HepG2 (cell line): Measurements from ENCODE around the gene SPATA25. TPM values are rescaled to one million over a fixed set of nuclear protein-coding genes. Genes with fewer than 3 reads are reported as not detected.
A peak's percentile ranks its signal among the peaks of the same experiment; 100 is the strongest.

Experiments
- AGO2 ChIP-seq: fragments of 200-400 bp; formaldehyde crosslinking; optimal IDR thresholded peaks from 2 replicates; pipeline ENCODE3; 2017; ENCODE audit warnings: mild to moderate bottlenecking, low read depth, low read length, moderate library complexity
- GATAD1 ChIP-seq: IDR thresholded peaks from 2 replicates; pipeline ENCODE4 v1.6.1; 2016; ENCODE audit warnings: missing genetic modification reagents, missing compliant biosample characterization
- GZF1 ChIP-seq: sonication (generic); formaldehyde crosslinking; IDR thresholded peaks from 2 replicates; pipeline ENCODE4 v1.5.1; 2020; ENCODE audit warnings: mild to moderate bottlenecking, missing genetic modification reagents
- IKZF5 ChIP-seq: IDR thresholded peaks from 2 replicates; pipeline ENCODE4 v1.6.1; 2018; ENCODE audit warnings: missing genetic modification reagents, mild to moderate bottlenecking, missing compliant biosample characterization
- IRX3 ChIP-seq: sonication (generic); formaldehyde crosslinking; IDR thresholded peaks from 2 replicates; pipeline ENCODE4 v1.8.1; 2023; ENCODE audit warnings: mild to moderate bottlenecking, low read depth, missing genetic modification reagents, borderline replicate concordance
- MATR3 ChIP-seq: sonication (generic); formaldehyde crosslinking; IDR thresholded peaks from 2 replicates; pipeline ENCODE4 v1.4.0; 2020; ENCODE audit warnings: missing genetic modification reagents
- NONO ChIP-seq, 2 experiments: fragments of 450-650 bp in 1 of 2; sonication (generic) in 1 of 2; formaldehyde crosslinking in 1 of 2; IDR thresholded peaks in 1 of 2; conservative IDR thresholded peaks in 1 of 2; 2 replicates each; pipeline versions ENCODE4 v1.6.1 to v1.8.0; 2017 to 2022; ENCODE audit warnings: mild to moderate bottlenecking in 1 of 2, missing genetic modification reagents in 1 of 2, moderate library complexity in 1 of 2
- PRMT3 ChIP-seq: sonication (generic); formaldehyde crosslinking; IDR thresholded peaks from 2 replicates; pipeline ENCODE4 v1.8.1; 2022; ENCODE audit warnings: low read depth, mild to moderate bottlenecking, moderate library complexity, missing genetic modification reagents, borderline replicate concordance
- RARA ChIP-seq: IDR thresholded peaks from 2 replicates; pipeline ENCODE4 v1.6.1; 2016; ENCODE audit warnings: missing genetic modification reagents, missing compliant biosample characterization
- RFX1 ChIP-seq: fragments of 450-650 bp; IDR thresholded peaks from 2 replicates; pipeline ENCODE4 v1.6.1; 2017
- RFX3 ChIP-seq: IDR thresholded peaks from 2 replicates; pipeline ENCODE4 v1.6.1; 2016; ENCODE audit warnings: missing biosample characterization, missing genetic modification reagents
- SATB2 ChIP-seq: sonication (generic); formaldehyde crosslinking; IDR thresholded peaks from 2 replicates; pipeline ENCODE4 v1.5.0; 2020; ENCODE audit warnings: missing genetic modification reagents
- SOX6 ChIP-seq, 2 experiments: fragments of 450-650 bp in 1 of 2; sonication (generic) in 1 of 2; formaldehyde crosslinking in 1 of 2; IDR thresholded peaks; 2 replicates each; pipeline versions ENCODE4 v1.4.0 to v1.6.1; 2017 to 2020; ENCODE audit warnings: antibody characterized with exemption in 1 of 2, mild to moderate bottlenecking in 1 of 2, missing genetic modification reagents in 1 of 2
- SPEN ChIP-seq: sonication (generic); formaldehyde crosslinking; IDR thresholded peaks from 2 replicates; pipeline ENCODE4 v1.5.1; 2020; ENCODE audit warnings: low read depth, mild to moderate bottlenecking, missing genetic modification reagents
- TARDBP ChIP-seq: sonication (generic); formaldehyde crosslinking; IDR thresholded peaks from 2 replicates; pipeline ENCODE4 v1.8.0; 2022; ENCODE audit warnings: mild to moderate bottlenecking, missing genetic modification reagents
- TCF12 ChIP-seq, 2 experiments: fragments of 450-650 bp in 1 of 2; sonication (generic) in 1 of 2; formaldehyde crosslinking in 1 of 2; IDR thresholded peaks; 2 replicates each; pipeline versions ENCODE4 v1.6.1 to v1.8.0; 2017 to 2022; ENCODE audit warnings: antibody characterized with exemption in 1 of 2, mild to moderate bottlenecking in 1 of 2, missing genetic modification reagents in 1 of 2, moderate library complexity in 1 of 2
- TOE1 ChIP-seq: sonication (generic); formaldehyde crosslinking; IDR thresholded peaks from 2 replicates; pipeline ENCODE4 v1.4.0; 2020; ENCODE audit warnings: mild to moderate bottlenecking, missing genetic modification reagents
- ZNF333 ChIP-seq: sonication (generic); formaldehyde crosslinking; IDR thresholded peaks from 2 replicates; pipeline ENCODE4 v1.4.0; 2020; ENCODE audit warnings: mild to moderate bottlenecking, missing genetic modification reagents, borderline replicate concordance
- ZNF33B ChIP-seq: sonication (generic); formaldehyde crosslinking; IDR thresholded peaks from 2 replicates; pipeline ENCODE4 v1.5.1; 2020; ENCODE audit warnings: mild to moderate bottlenecking, missing genetic modification reagents
- ZNF484 ChIP-seq: sonication (generic); formaldehyde crosslinking; IDR thresholded peaks from 2 replicates; pipeline ENCODE4 v1.5.1; 2020; ENCODE audit warnings: mild to moderate bottlenecking, low read depth, missing genetic modification reagents, borderline replicate concordance
- ZNF616 ChIP-seq: sonication (generic); formaldehyde crosslinking; IDR thresholded peaks from 2 replicates; pipeline ENCODE4 v1.5.0; 2020; ENCODE audit warnings: low read depth, mild to moderate bottlenecking, missing genetic modification reagents
- ZNF879 ChIP-seq: sonication (generic); formaldehyde crosslinking; IDR thresholded peaks from 2 replicates; pipeline ENCODE4 v1.8.1; 2023; ENCODE audit warnings: missing genetic modification reagents
- polyA plus RNA-seq, 8 experiments: library from polyadenylated mRNA; depleted of rRNA in 3 of 8; stranded (reverse) in 7 of 8; unstranded in 1 of 8; fragments of >200 nt; fragmentation: Illumina TruSeq in 4 of 8; extraction: Trizol in 4 of 8; gene quantifications; 2 replicates each; pipeline versions ENCODE4 v1.2.1 to v1.2.3, GENCODE V29; 2011 to 2016; ENCODE audit warnings: low read depth in 4 of 8, missing spikeins in 1 of 8, mixed read lengths in 1 of 8; ENCODE audit not compliant: insufficient read depth in 1 of 8
- total RNA-seq, 5 experiments: library from RNA; depleted of rRNA; stranded (reverse); fragments of >200 nt; fragmentation: Illumina TruSeq; extraction: Trizol; gene quantifications; 2 replicates each; pipeline ENCODE4 v1.2.3, GENCODE V29; 2016; ENCODE audit warnings: low read depth in 1 of 5
- TF ChIP-seq, protein P1 (sequence below): sonication (generic); formaldehyde crosslinking; IDR thresholded peaks from 2 replicates; pipeline ENCODE4 v1.5.0; 2020; ENCODE audit warnings: missing genetic modification reagents
- TF ChIP-seq, protein P2 (sequence below): sonication (generic); formaldehyde crosslinking; IDR thresholded peaks from 2 replicates; pipeline ENCODE4 v1.4.0; 2020; ENCODE audit warnings: missing genetic modification reagents
- TF ChIP-seq, protein P3 (sequence below): fragments of 450-650 bp; IDR thresholded peaks from 2 replicates; pipeline ENCODE4 v1.6.1; 2017

Gene SPATA25
- total and polyA plus RNA-seq, 2 of the 13 experiments (the other 11 are each of a cell fraction or from before 2014, with no cell fraction given) = 4.8 to 7.6 TPM

DNA sequence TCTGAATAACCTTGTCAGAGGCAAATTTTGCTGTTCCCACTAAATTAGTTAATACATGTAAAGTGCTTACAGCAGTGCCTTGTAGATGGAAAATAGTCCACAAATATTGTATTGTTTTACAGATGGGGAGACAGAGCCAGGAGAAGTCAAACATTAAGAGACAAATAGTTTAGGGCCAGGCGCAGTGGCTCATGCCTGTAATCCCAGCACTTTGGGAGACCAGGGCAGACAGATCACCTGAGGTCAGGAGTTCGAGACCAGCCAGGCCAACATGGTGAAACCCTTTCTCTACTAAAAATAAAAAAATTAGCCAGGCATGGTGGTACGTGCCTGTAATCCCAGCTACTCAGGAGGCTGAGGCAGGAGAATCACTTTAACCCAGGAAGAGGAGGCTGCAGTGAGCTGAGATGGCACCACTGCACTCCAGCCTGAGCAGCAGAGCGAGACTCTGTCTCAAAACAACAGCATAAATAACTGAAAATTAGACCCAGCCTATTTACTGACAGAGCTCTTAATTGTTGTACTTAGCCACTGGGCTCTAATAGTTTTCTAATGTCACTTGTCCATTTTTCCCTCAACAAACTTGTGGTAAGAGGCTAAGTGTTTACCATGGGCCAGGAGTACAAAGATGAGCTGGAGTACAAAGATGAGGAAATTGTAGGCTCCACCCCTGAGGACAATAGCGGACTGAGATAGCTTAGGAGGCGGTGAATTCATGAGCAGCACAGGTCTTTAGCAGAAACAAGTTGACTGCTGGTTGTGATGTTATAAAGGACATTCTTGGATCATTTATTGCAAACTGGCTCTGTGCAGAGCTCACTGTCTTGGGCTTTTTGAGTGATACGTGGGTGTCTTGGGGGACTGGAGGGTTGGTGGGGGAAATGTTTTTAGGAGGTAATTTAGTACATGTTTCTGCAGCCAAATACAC, 23.6 kb downstream of the SPATA25 start (continued):
- TF ChIP-seq IKZF5 (CRISPR knock-in tag) (peak; percentile 68), NONO (IDR thresholded peaks at IDR 0.05) (no peak), NONO (CRISPR knock-in tag; conservative IDR thresholded peaks at IDR 0.05) (no peak; the same call in 1 of the 2 replicates), IRX3 (no peak), RFX3 (CRISPR knock-in tag) (no peak), RARA (CRISPR knock-in tag) (peak; percentile 61), ZNF333 (CRISPR knock-in tag) (no peak), TOE1 (no peak), AGO2 (no peak), TARDBP (CRISPR knock-in tag) (peak; percentile 73; the same call in 1 of the 2 replicates), GZF1 (peak; percentile 22; the same call in 1 of the 2 replicates), GATAD1 (peak; percentile 51; the same call in 1 of the 2 replicates), PRMT3 (CRISPR knock-in tag) (no peak), SATB2 (no peak), TCF12 (IDR thresholded peaks at IDR 0.05) (no peak), TCF12 (CRISPR knock-in tag; IDR thresholded peaks at IDR 0.05) (peak; percentile 57; the same call in 1 of the 2 replicates), ZNF616 (CRISPR knock-in tag) (no peak), SPEN (peak; percentile 55; the same call in 1 of the 2 replicates), MATR3 (CRISPR knock-in tag) (no peak), RFX1 (no peak), ZNF484 (CRISPR knock-in tag) (no peak), SOX6 (IDR thresholded peaks at IDR 0.05) (no peak), SOX6 (CRISPR knock-in tag; IDR thresholded peaks at IDR 0.05) (peak; percentile 97), ZNF879 (CRISPR knock-in tag) (peak; percentile 82; the same call in 1 of the 2 replicates), ZNF33B (no peak)
- TF ChIP-seq, protein P1, sequence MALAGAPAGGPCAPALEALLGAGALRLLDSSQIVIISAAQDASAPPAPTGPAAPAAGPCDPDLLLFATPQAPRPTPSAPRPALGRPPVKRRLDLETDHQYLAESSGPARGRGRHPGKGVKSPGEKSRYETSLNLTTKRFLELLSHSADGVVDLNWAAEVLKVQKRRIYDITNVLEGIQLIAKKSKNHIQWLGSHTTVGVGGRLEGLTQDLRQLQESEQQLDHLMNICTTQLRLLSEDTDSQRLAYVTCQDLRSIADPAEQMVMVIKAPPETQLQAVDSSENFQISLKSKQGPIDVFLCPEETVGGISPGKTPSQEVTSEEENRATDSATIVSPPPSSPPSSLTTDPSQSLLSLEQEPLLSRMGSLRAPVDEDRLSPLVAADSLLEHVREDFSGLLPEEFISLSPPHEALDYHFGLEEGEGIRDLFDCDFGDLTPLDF (CRISPR knock-in tag) = no peak
- TF ChIP-seq, protein P2, sequence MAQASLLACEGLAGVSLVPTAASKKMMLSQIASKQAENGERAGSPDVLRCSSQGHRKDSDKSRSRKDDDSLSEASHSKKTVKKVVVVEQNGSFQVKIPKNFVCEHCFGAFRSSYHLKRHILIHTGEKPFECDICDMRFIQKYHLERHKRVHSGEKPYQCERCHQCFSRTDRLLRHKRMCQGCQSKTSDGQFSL (CRISPR knock-in tag) = no peak
- TF ChIP-seq, protein P3, sequence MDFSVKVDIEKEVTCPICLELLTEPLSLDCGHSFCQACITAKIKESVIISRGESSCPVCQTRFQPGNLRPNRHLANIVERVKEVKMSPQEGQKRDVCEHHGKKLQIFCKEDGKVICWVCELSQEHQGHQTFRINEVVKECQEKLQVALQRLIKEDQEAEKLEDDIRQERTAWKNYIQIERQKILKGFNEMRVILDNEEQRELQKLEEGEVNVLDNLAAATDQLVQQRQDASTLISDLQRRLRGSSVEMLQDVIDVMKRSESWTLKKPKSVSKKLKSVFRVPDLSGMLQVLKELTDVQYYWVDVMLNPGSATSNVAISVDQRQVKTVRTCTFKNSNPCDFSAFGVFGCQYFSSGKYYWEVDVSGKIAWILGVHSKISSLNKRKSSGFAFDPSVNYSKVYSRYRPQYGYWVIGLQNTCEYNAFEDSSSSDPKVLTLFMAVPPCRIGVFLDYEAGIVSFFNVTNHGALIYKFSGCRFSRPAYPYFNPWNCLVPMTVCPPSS = no peak
